ENCODE data around the gene DDX10.
"Not testable (repeated sequence)": the region's sequence is repeated elsewhere in the genome, so short reads cannot be mapped to it uniquely, and the experiment has no call there.

Gene DDX10

DNA sequence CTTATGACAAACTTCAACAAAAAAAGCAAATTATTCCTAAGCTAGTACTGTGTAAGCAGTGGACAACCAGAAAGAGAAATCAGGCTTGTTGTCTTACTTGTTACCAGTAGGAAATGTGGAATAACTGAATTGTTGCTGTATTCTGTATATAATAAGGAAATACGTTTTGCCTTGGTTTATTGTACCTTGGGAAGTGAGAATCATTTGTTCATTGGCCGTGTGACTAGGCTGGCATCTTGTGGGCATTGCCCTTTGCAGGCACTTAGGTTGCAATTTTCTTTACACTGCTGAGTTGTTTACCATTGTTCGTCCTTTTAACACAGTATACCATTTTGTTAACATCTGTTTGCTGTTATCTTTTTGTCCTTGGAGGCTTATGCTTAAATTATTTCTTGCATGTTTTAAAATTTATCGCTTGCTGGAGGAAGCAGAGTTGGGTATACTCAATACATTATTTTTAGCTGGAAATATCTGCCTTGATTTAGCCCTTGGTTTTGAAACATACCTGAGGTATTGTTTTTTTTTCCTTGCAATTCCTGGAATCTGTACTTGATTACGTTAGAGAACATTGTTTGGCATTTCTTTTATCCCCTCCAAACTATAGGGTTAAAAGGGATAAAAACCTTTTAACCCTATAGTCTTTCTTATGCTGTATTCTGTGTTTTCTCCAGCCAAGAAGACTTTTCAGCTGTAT, 109.3 kb downstream of the DDX10 start:
- TF ChIP-seq, protein P1, sequence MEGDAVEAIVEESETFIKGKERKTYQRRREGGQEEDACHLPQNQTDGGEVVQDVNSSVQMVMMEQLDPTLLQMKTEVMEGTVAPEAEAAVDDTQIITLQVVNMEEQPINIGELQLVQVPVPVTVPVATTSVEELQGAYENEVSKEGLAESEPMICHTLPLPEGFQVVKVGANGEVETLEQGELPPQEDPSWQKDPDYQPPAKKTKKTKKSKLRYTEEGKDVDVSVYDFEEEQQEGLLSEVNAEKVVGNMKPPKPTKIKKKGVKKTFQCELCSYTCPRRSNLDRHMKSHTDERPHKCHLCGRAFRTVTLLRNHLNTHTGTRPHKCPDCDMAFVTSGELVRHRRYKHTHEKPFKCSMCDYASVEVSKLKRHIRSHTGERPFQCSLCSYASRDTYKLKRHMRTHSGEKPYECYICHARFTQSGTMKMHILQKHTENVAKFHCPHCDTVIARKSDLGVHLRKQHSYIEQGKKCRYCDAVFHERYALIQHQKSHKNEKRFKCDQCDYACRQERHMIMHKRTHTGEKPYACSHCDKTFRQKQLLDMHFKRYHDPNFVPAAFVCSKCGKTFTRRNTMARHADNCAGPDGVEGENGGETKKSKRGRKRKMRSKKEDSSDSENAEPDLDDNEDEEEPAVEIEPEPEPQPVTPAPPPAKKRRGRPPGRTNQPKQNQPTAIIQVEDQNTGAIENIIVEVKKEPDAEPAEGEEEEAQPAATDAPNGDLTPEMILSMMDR (IDR thresholded peaks at IDR 0.05), result no peak
- Histone ChIP-seq H3K9me3 (no peaks in the 10 kb centered on the region), H3K36me3 (no peaks in the 10 kb centered on the region), H3K4me3 (no peak overlapping the region), H3K27ac (no peak overlapping the region), H3K27me3 (no peaks in the 10 kb centered on the region), H3K4me1 (no peaks in the 10 kb centered on the region)
- intact Hi-C loops (cut with DNase I; ENCODE audit: low total_unique reads), result no loop called here
- no peak for DNase-seq

DNA sequence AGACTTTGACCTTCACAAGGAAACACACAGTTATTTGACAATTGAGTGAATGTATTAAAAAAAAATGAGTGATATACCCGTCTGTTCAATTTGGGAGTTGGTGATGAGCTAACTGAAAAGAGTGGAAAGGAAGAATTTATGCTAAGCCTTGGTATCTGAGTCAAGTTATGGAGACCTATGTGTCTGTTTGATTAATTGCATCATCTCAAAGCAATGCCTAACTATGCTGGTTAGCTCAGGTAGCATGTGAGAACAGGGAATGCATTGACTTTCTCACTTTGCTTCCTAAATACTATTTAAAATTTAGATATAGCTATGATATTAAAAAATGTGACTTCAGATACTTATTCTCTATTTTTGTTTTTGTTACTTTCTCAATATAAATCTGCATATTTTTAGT, 110.5 kb downstream of the DDX10 start:
- intact Hi-C loops (cut with DNase I; ENCODE audit: low total_unique reads), result no loop called here
- Histone ChIP-seq H3K27ac (no peak overlapping the region), H3K4me3 (no peak overlapping the region), H3K27me3 (no peaks in the 10 kb centered on the region), H3K4me1 (no peaks in the 10 kb centered on the region), H3K36me3 (no peaks in the 10 kb centered on the region), H3K9me3 (no peaks in the 10 kb centered on the region)
- DNase-seq, result no peak
- TF ChIP-seq, protein P1 (IDR thresholded peaks at IDR 0.05), result no peak

DNA sequence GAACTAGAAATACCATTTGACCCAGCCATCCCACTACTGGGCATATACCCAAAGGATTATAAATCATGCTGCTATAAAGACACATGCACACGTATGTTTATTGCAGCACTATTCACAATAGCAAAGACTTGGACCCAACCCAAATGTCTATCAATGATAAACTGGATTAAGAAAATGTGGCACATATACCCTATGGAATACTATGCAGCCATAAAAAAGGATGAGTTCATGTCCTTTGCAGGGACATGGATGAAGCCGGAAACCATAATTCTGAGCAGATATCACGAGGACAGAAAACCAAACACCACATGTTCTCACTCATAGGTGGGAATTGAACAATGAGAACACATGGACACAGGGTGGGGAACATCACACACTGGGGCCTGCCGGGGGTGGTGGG, 114.3 kb downstream of the DDX10 start:
- H3K27ac ChIP-seq; H3K4me1 ChIP-seq; H3K36me3 ChIP-seq; DNase-seq; intact Hi-C loops (cut with DNase I; ENCODE audit: low total_unique reads); H3K4me3 ChIP-seq; H3K9me3 ChIP-seq; H3K27me3 ChIP-seq: not testable (repeated sequence)

DNA sequence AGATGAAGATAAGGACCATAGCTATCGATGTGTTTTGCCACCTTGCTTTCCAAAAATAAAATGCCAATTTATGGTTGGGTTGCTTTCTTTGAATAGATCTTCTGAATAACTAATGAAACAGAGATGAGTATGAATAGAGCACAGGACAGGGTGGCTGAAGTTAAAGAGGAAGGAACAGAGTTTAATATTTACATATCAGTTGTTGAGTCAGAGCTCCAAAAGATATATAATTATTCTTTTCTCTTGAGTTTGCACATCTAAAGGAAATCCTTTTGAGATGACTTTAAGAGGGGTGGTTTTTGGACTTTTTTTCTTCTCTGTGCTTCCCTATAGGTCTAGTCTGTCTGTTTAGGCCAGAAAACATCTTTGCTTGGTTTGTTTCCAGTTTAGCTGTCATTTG, 115.2 kb downstream of the DDX10 start:
- no peak for DNase-seq
- no peaks in the 10 kb centered on the region for H3K4me1 ChIP-seq
- H3K9me3 ChIP-seq, result no peaks in the 10 kb centered on the region
- TF ChIP-seq, protein P1 (IDR thresholded peaks at IDR 0.05), result no peak
- no peak overlapping the region for H3K4me3 ChIP-seq
- H3K27me3 ChIP-seq, result no peaks in the 10 kb centered on the region
- no peak overlapping the region for H3K27ac ChIP-seq
- intact Hi-C loops (cut with DNase I; ENCODE audit: low total_unique reads), result no loop called here
- H3K36me3 ChIP-seq, result no peaks in the 10 kb centered on the region

DNA sequence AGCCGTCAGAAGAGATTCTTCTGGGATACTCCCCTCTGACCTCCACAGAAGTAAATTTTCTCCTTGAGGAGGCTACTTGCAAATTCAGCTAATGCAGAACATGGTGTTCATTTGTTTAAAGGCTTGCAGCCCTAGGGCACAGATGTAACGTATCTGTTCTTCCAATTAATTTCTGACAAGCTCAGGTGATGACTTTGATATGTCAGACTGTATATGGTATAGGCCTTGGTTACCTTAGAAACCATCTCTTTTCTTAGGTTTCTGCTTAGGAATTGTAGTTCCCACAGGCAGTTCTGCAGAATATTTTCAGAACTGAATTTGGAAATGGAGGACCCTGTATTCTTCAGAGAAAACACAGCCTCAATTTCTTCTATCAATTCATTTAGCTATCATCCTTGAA, 117.1 kb downstream of the DDX10 start:
- no peak overlapping the region for H3K27ac ChIP-seq
- no peak overlapping the region for H3K4me3 ChIP-seq
- intact Hi-C loops (cut with DNase I; ENCODE audit: low total_unique reads), result no loop called here
- no peaks in the 10 kb centered on the region for H3K9me3 ChIP-seq
- no peak for DNase-seq
- H3K36me3 ChIP-seq, result no peaks in the 10 kb centered on the region
- H3K27me3 ChIP-seq, result no peaks in the 10 kb centered on the region
- no peaks in the 10 kb centered on the region for H3K4me1 ChIP-seq
- TF ChIP-seq, protein P1 (IDR thresholded peaks at IDR 0.05), result no peak

DNA sequence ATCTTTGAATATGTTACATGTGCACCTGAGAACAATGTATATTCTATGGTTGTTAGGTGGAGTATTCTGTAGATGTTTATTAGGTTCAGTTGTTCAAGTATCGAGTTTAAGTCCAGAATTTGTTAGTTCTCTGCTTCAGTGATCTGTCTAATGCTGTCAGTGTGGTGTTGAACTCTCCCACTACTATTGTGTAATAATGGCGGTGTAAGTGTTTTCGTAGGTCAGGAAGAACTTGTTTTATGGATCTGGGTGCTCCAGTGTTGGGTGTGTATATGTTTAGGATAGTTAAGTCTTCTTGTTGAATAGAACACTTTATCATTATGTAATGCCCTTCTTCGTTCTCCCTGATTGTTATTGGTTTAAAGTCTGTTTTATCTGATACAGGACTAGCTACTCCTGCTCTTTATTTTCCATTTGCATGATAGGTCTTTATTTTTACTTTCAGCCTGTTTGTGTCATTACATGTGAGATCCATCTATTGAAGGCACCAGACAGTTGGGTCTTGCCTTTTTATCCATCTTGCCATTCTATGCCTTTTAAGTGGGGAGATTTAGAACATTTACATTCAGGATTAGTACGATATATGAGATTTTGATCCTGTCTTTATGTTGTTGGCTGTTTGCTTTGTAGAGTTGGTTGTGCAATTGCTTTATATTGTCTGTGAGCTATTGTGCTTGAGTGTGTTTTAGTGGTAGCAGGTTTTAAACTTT, 121.6 kb downstream of the DDX10 start:
- TF ChIP-seq, protein P1 (IDR thresholded peaks at IDR 0.05), result no peak
- intact Hi-C loops (cut with DNase I; ENCODE audit: low total_unique reads), result no loop called here
- Histone ChIP-seq H3K36me3 (no peaks in the 10 kb centered on the region), H3K9me3 (no peaks in the 10 kb centered on the region), H3K4me1 (no peaks in the 10 kb centered on the region), H3K27me3 (no peaks in the 10 kb centered on the region), H3K4me3 (no peak overlapping the region), H3K27ac (no peak overlapping the region)
- DNase-seq, result no peak
